Breast epithelium (tissue), 4 donors: ENCODE data around the gene CDC42EP5. TPM values are rescaled to one million over a fixed set of nuclear protein-coding genes. Genes with fewer than 3 reads are reported as not detected.

Experiments
- DNase-seq, 2 donors: peaks; one replicate each; pipeline ENCODE4 v3.0.0-alpha.2; 2019; ENCODE audit warnings: low spot score in 2 of 2
- H3K27ac ChIP-seq, 2 donors: fragments of 200-600 bp; sonication (generic) in 1 of 2; one replicate each; pipeline ENCODE4 v1.5.1; 2016 to 2019; ENCODE audit warnings: mild to moderate bottlenecking in 1 of 2
- H3K27me3 ChIP-seq, 2 donors: fragments of 200-600 bp; sonication (generic) in 1 of 2; one replicate each; pipeline versions ENCODE4 v1.5.1 to v1.6.0; 2017 to 2019; ENCODE audit warnings: control low read depth in 1 of 2, mild to moderate bottlenecking in 1 of 2
- H3K36me3 ChIP-seq: fragments of 200-600 bp; one replicate; pipeline ENCODE4 v1.5.1; 2019
- H3K4me1 ChIP-seq, 2 donors: fragments of 200-600 bp; sonication (generic); one replicate each; pipeline ENCODE4 v1.5.1; 2016 to 2019; ENCODE audit warnings: control low read depth in 1 of 2
- H3K4me3 ChIP-seq, 3 donors: fragments of 200-600 bp; sonication (generic); 1 replicate in 2 of 3; 2 replicates in 1 of 3; pipeline ENCODE4 v1.5.1; 2016 to 2019; ENCODE audit warnings: mild to moderate bottlenecking in 3 of 3, moderate library complexity in 2 of 3
- H3K9me3 ChIP-seq, 2 donors: fragments of 200-600 bp; sonication (generic) in 1 of 2; one replicate each; pipeline ENCODE4 v1.5.1; 2016 to 2019; ENCODE audit warnings: control low read depth in 1 of 2
- POLR2A ChIP-seq: fragments of 450-650 bp; IDR thresholded peaks from one replicate; pipeline ENCODE4 v1.6.1; 2016; ENCODE audit warnings: antibody characterized with exemption, mild to moderate bottlenecking, moderate library complexity
- POLR2AphosphoS5 ChIP-seq, 3 donors: sonication (generic); formaldehyde crosslinking; IDR thresholded peaks; one replicate each; pipeline ENCODE4 v1.6.1; 2017; ENCODE audit warnings: antibody characterized with exemption in 3 of 3
- intact Hi-C: fragments of 100-400 bp; cut with DNase I; formaldehyde crosslinking; loops from one replicate; pipeline ENCODE4 v1.15.1; 2023; ENCODE audit warnings: low total_unique reads
- total RNA-seq, 3 donors: library from RNA; depleted of rRNA; stranded (reverse); fragments of >200 nt; gene quantifications; one replicate each; pipeline ENCODE4 v1.1.0, GENCODE V29; 2016
- TF ChIP-seq, protein P1 (sequence below), 3 donors: fragments of 450-650 bp; IDR thresholded peaks; one replicate each; pipeline ENCODE4 v1.5.1; 2016 to 2017; ENCODE audit warnings: antibody characterized with exemption in 3 of 3, mild to moderate bottlenecking in 3 of 3, moderate library complexity in 3 of 3

Gene CDC42EP5
- total RNA-seq, 3 donors from 2014 or later = 8.8 to 40.6 (median 17.4) TPM

DNA sequence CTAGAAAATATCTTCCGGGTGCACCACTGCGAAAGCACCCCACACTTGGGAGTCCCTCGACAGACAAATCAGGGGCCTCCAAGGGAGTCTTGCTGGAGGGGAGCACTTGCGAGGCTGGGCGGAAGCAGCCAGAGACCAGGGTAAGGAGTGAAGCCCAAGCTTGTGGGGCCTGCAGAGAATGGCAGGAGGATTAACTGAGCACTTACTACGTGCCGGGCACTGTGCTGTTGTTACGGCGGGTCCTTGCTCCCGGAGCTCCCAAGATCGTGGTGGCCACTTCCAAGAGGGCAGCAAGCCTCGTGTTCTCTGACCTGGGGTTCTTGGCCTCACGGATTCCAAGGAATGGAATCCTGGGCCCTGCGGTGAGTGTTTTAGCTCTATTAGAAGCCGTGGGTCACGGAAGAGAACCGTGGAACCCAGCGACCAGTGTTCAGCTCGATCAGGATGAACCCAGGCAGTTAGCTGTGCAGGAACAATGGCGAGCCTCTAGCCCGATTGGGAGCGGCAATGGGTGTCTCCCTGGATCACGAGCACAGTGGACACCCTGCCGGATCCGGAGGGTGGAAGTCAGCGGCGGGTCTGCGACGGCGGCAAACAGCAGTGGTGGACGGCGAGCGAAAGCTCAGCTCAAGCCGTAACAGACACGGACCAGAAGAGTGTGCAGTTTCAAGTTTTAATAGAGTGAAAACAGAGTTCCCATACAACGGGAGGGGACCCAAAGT is 48.3 kb downstream of the CDC42EP5 start:
- Histone ChIP-seq H3K27ac (no peak overlapping the region), H3K27me3 (peaks cover 0 to 18% of the 10 kb centered on the region in 2 donors), H3K9me3 (no peaks in the 10 kb centered on the region), H3K4me1 (no peaks in the 10 kb centered on the region), H3K36me3 (no peaks in the 10 kb centered on the region), H3K4me3 (no peak overlapping the region)
- intact Hi-C loops = no loop called here
- DNase-seq = no peak
- TF ChIP-seq, protein P1, sequence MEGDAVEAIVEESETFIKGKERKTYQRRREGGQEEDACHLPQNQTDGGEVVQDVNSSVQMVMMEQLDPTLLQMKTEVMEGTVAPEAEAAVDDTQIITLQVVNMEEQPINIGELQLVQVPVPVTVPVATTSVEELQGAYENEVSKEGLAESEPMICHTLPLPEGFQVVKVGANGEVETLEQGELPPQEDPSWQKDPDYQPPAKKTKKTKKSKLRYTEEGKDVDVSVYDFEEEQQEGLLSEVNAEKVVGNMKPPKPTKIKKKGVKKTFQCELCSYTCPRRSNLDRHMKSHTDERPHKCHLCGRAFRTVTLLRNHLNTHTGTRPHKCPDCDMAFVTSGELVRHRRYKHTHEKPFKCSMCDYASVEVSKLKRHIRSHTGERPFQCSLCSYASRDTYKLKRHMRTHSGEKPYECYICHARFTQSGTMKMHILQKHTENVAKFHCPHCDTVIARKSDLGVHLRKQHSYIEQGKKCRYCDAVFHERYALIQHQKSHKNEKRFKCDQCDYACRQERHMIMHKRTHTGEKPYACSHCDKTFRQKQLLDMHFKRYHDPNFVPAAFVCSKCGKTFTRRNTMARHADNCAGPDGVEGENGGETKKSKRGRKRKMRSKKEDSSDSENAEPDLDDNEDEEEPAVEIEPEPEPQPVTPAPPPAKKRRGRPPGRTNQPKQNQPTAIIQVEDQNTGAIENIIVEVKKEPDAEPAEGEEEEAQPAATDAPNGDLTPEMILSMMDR (IDR thresholded peaks at IDR 0.05) = no peak
- TF ChIP-seq POLR2AphosphoS5 (IDR thresholded peaks at IDR 0.05) (no peak), POLR2A (no peak)

DNA sequence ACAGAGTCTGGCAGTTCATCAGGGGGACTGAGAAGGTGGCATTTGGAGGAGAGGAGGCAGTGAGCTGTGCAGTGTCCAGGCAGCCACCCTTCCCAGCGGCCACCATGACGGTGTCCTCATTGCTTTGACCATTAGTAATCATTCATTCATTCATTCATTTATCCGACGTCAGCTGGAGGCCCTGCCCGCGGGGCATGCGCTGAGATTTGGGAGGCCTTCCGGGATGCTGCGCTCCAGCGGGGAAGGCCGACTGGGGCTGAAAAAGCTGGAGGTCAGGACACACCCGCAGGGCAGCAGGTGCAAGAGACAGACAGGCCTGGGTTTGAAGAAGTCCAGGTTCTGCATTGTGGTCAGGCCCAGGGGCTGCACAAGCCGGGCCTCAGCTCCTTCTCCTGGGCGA is 48.9 kb downstream of the CDC42EP5 start:
- DNase-seq = no peak
- H3K9me3 ChIP-seq = no peaks in the 10 kb centered on the region
- TF ChIP-seq POLR2AphosphoS5 (IDR thresholded peaks at IDR 0.05) = no peak
- TF ChIP-seq POLR2A = no peak
- TF ChIP-seq, protein P1 (IDR thresholded peaks at IDR 0.05) = no peak
- intact Hi-C loops = no loop called here
- peaks cover 0 to 16% of the 10 kb centered on the region in 2 donors for H3K27me3 ChIP-seq
- no peak overlapping the region for H3K27ac ChIP-seq
- H3K4me3 ChIP-seq = no peak overlapping the region
- no peaks in the 10 kb centered on the region for H3K36me3 ChIP-seq
- no peaks in the 10 kb centered on the region for H3K4me1 ChIP-seq

DNA sequence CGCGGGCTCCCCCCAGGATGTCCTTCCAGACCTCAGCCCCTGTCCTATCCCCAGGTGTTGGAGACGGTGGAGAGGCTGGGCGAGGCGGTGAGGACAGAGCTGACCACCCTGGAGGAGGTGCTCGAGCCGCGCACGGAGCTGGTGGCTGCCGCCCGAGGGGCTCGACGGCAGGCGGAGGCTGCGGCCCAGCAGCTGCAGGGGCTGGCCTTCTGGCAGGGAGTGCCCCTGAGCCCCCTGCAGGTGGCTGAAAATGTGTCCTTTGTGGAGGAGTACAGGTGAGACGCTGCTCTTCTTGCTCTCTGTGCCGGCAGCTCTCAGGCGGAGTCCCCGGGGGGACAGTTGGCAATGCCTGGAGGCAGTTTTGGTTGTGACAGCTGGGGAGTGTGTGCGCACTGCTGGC is 51.0 kb downstream of the CDC42EP5 start:
- Histone ChIP-seq H3K27ac (no peak overlapping the region), H3K27me3 (peaks cover 0 to 17% of the 10 kb centered on the region in 2 donors), H3K9me3 (no peaks in the 10 kb centered on the region), H3K4me1 (no peaks in the 10 kb centered on the region), H3K36me3 (no peaks in the 10 kb centered on the region), H3K4me3 (no peak overlapping the region)
- no peak for DNase-seq
- intact Hi-C loops = no loop called here
- no peak for TF ChIP-seq POLR2A
- no peak for TF ChIP-seq POLR2AphosphoS5 (IDR thresholded peaks at IDR 0.05)
- TF ChIP-seq, protein P1 (IDR thresholded peaks at IDR 0.05) = no peak

DNA sequence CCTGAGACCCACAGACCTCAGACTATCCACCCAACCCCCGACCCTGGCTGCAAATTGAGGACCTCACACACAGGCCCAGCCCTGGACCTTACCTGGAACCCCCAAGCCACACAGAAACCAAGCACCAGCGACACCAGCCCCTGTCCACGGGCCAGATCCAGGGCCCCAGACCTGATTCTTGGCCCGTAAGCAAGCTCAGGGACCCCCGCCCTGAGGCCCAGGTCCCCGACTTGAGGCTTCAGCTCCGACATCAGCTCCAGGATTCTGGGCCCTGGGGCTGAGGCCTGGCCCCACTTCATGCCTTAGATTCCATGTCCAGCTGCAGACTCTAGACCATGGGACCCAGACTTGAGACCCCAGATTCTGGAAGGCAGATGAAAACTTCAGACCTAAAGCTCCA is 51.6 kb downstream of the CDC42EP5 start:
- no peak overlapping the region for H3K4me3 ChIP-seq
- H3K27ac ChIP-seq = no peak overlapping the region
- no peaks in the 10 kb centered on the region for H3K9me3 ChIP-seq
- H3K36me3 ChIP-seq = no peaks in the 10 kb centered on the region
- TF ChIP-seq, protein P1 (IDR thresholded peaks at IDR 0.05) = no peak
- intact Hi-C loops = no loop called here
- peaks cover 0 to 23% of the 10 kb centered on the region in 2 donors for H3K27me3 ChIP-seq
- DNase-seq = no peak
- H3K4me1 ChIP-seq = no peaks in the 10 kb centered on the region

DNA sequence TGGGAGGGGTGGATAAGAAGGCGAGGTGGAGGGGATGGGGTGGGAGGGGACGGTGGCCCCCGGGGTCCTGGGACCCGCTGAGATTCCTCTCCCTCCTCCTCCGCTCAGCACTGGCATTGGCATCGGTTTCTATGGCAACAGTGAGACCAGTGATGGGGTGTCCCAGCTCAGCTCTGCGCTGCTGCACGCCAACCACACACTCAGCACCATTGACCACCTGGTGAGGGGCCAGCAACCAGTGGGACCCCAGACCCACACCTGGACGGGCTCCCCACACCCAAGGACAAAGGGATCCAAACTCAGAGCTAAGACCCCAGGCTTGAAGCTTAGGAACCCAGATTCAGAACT is 52.0 kb downstream of the CDC42EP5 start:
- Histone ChIP-seq H3K27me3 (peaks cover 0 to 27% of the 10 kb centered on the region in 2 donors), H3K9me3 (no peaks in the 10 kb centered on the region), H3K4me1 (no peaks in the 10 kb centered on the region), H3K27ac (peak overlapping the region; percentile 54 to 66), H3K4me3 (peak overlapping the region in 1 of 3 donors; percentile 60), H3K36me3 (no peaks in the 10 kb centered on the region)
- intact Hi-C loops = no loop called here
- TF ChIP-seq, protein P1 (IDR thresholded peaks at IDR 0.05) = no peak
- TF ChIP-seq POLR2AphosphoS5 (IDR thresholded peaks at IDR 0.05) (no peak), POLR2A (no peak)
- DNase-seq = no peak
